Measurements from ENCODE around the gene PRRC2B. TPM values are rescaled to one million over a fixed set of nuclear protein-coding genes. Genes with fewer than 3 reads are reported as not detected.
"Not testable (repeated sequence)": the region's sequence is repeated elsewhere in the genome, so short reads cannot be mapped to it uniquely, and the experiment has no call there.

The PRRC2B gene
- total and polyA plus RNA-seq, 4 donors = 10.3 to 44.3 (median 27.0) TPM

DNA sequence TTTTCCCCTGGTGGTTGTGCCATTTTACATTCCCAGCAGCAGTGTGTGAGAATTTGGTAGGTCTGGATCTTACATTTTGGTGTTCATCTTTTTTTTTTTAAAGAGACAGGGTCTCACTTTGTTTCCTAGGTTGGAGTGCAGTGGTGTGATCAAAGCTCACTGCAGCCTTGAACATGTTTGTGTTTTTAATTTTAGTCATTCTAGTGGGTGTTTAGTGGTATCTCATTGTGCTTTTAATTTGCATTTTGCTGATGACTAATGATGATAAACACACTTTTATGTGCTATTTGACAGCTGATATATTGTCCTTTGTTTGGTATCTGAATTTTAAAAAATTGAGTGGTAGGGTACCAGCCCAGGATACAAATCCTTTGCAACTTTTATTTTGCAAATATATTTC, 55.4 kb downstream of the PRRC2B start:
- H3K36me3 ChIP-seq (ENCODE audit: control insufficient read depth in 4 of 4, insufficient read depth in 3 of 4, low read depth in 1 of 4, low read length in 3 of 4) = peaks cover 9 to 56% (median 42%) of the 10 kb centered on the region in 4 donors
- no peaks in the 10 kb centered on the region for H3K9me3 ChIP-seq (ENCODE audit: control insufficient read depth in 4 of 4, low read length in 3 of 4)
- no peaks in the 10 kb centered on the region for H3K27me3 ChIP-seq (ENCODE audit: control insufficient read depth in 4 of 4, insufficient read depth in 4 of 4, low read length in 3 of 4)
- no peak overlapping the region for H3K9ac ChIP-seq (ENCODE audit: low read depth in 1 of 2, low read length in 2 of 2)
- no peak for TF ChIP-seq ATF3 (IDR thresholded peaks at IDR 0.05)
- TF ChIP-seq NR2F2 (IDR thresholded peaks at IDR 0.05) = no peak
- TF ChIP-seq REST (IDR thresholded peaks at IDR 0.05) = no peak
- TF ChIP-seq RXRA (IDR thresholded peaks at IDR 0.05) = no peak
- TF ChIP-seq, protein P1, sequence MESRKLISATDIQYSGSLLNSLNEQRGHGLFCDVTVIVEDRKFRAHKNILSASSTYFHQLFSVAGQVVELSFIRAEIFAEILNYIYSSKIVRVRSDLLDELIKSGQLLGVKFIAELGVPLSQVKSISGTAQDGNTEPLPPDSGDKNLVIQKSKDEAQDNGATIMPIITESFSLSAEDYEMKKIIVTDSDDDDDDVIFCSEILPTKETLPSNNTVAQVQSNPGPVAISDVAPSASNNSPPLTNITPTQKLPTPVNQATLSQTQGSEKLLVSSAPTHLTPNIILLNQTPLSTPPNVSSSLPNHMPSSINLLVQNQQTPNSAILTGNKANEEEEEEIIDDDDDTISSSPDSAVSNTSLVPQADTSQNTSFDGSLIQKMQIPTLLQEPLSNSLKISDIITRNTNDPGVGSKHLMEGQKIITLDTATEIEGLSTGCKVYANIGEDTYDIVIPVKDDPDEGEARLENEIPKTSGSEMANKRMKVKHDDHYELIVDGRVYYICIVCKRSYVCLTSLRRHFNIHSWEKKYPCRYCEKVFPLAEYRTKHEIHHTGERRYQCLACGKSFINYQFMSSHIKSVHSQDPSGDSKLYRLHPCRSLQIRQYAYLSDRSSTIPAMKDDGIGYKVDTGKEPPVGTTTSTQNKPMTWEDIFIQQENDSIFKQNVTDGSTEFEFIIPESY (IDR thresholded peaks at IDR 0.05) = no peak
- no peak for TF ChIP-seq HNF4G (IDR thresholded peaks at IDR 0.05)
- TF ChIP-seq HNF4A (conservative IDR thresholded peaks at IDR 0.05) = no peak
- no peak for TF ChIP-seq GABPA (IDR thresholded peaks at IDR 0.05 in 1 of 2, conservative IDR thresholded peaks at IDR 0.05 in 1 of 2)
- TF ChIP-seq RAD21 (IDR thresholded peaks at IDR 0.05) = no peak
- TF ChIP-seq CTCF (IDR thresholded peaks at IDR 0.05; ENCODE audit: low read depth, low read length, missing input control) = no peak
- no peak for TF ChIP-seq FOXA1 (IDR thresholded peaks at IDR 0.05)
- H3K27ac ChIP-seq (ENCODE audit: low read depth in 1 of 2, low read length in 2 of 2) = no peak overlapping the region
- H3K4me1 ChIP-seq (ENCODE audit: control insufficient read depth in 4 of 4, insufficient read depth in 4 of 4, low read length in 3 of 4) = peaks cover 0 to 7% (median 2%) of the 10 kb centered on the region in 4 donors
- DNase-seq (ENCODE audit: low spot score) = no peak
- no peak overlapping the region for H3K4me3 ChIP-seq (ENCODE audit: low read depth in 1 of 3, low read length in 3 of 3)

DNA sequence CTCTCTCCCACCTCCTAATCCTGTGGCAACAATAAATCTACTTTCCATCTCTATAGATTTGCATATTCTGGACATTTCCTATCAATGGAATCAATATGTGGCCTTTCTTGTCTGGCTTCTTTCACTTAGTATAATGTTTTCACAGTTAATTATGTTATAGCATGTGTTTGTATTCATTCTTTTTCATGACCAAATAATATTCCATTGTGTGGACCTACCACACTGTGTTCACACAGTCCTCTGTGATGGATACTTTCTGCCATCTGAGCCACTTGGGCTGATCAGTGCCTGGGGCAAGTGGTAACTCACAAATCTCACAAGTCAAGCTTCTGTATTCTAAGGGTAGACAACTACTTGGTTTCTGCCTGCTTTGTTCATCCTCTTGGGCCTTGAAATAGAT, 60.1 kb downstream of the PRRC2B start:
- Histone ChIP-seq H3K27ac (ENCODE audit: low read depth in 1 of 2, low read length in 2 of 2) (no peak overlapping the region), H3K27me3 (ENCODE audit: control insufficient read depth in 4 of 4, insufficient read depth in 4 of 4, low read length in 3 of 4) (no peaks in the 10 kb centered on the region), H3K4me1 (ENCODE audit: control insufficient read depth in 4 of 4, insufficient read depth in 4 of 4, low read length in 3 of 4) (no peaks in the 10 kb centered on the region), H3K9me3 (ENCODE audit: control insufficient read depth in 4 of 4, low read length in 3 of 4) (no peaks in the 10 kb centered on the region), H3K36me3 (ENCODE audit: control insufficient read depth in 4 of 4, insufficient read depth in 3 of 4, low read depth in 1 of 4, low read length in 3 of 4) (peaks cover 3 to 59% (median 42%) of the 10 kb centered on the region in 4 donors), H3K9ac (ENCODE audit: low read depth in 1 of 2, low read length in 2 of 2) (no peak overlapping the region), H3K4me3 (ENCODE audit: low read depth in 1 of 3, low read length in 3 of 3) (no peak overlapping the region)
- TF ChIP-seq TAF1 (conservative IDR thresholded peaks at IDR 0.05) = no peak
- no peak for TF ChIP-seq RAD21 (IDR thresholded peaks at IDR 0.05)
- no peak for TF ChIP-seq GABPA (IDR thresholded peaks at IDR 0.05 in 1 of 2, conservative IDR thresholded peaks at IDR 0.05 in 1 of 2)
- TF ChIP-seq JUND (IDR thresholded peaks at IDR 0.05) = no peak
- no peak for TF ChIP-seq CTCF (IDR thresholded peaks at IDR 0.05; ENCODE audit: low read depth, low read length, missing input control)
- TF ChIP-seq HNF4A (conservative IDR thresholded peaks at IDR 0.05) = no peak
- DNase-seq (ENCODE audit: low spot score) = no peak

- H3K4me3 ChIP-seq (ENCODE audit: low read depth in 1 of 3, low read length in 3 of 3); H3K9ac ChIP-seq (ENCODE audit: low read depth in 1 of 2, low read length in 2 of 2); DNase-seq (ENCODE audit: low spot score); H3K4me1 ChIP-seq (ENCODE audit: control insufficient read depth in 4 of 4, insufficient read depth in 4 of 4, low read length in 3 of 4); H3K9me3 ChIP-seq (ENCODE audit: control insufficient read depth in 4 of 4, low read length in 3 of 4); H3K27me3 ChIP-seq (ENCODE audit: control insufficient read depth in 4 of 4, insufficient read depth in 4 of 4, low read length in 3 of 4); H3K27ac ChIP-seq (ENCODE audit: low read depth in 1 of 2, low read length in 2 of 2): not testable (repeated sequence)
- whole genome bisulfite sequencing = 97% methylated on average over 10 of the region's 10 CpGs
- H3K36me3 ChIP-seq (ENCODE audit: control insufficient read depth in 4 of 4, insufficient read depth in 3 of 4, low read depth in 1 of 4, low read length in 3 of 4) = peaks cover 10 to 68% (median 54%) of the 10 kb centered on the region in 4 donors
Measured at GRCh38 chr9:131455655-131456054, 61.8 kb downstream of the PRRC2B start.

Measured in liver (tissue), 9 donors.